ACC112 (cell line): Measurements from ENCODE around the gene PCDHGB6.
"Not testable (repeated sequence)": the region's sequence is repeated elsewhere in the genome, so short reads cannot be mapped to it uniquely, and the experiment has no call there.

Experiments
- H2AFZ ChIP-seq: fragments of 200-600 bp; sonication (generic); one replicate; pipeline ENCODE4 v1.6.0; 2017; ENCODE audit warnings: antibody characterized with exemption, low read length; ENCODE audit not compliant: unreplicated experiment
- H3K27ac ChIP-seq: fragments of 200-600 bp; sonication (generic); 2 replicates; pipeline ENCODE4 v1.5.1; 2014; ENCODE audit warnings: low read depth, mild to moderate bottlenecking, antibody characterized with exemption, low read length, moderate library complexity
- H3K27me3 ChIP-seq: fragments of 200-600 bp; sonication (generic); 2 replicates; pipeline ENCODE4 v1.6.1; 2014; ENCODE audit warnings: mild to moderate bottlenecking, antibody characterized with exemption, low read length, moderate library complexity, mixed read lengths; ENCODE audit not compliant: insufficient read depth
- H3K36me3 ChIP-seq: fragments of 200-600 bp; sonication (generic); 2 replicates; pipeline ENCODE4 v1.6.1; 2016; ENCODE audit warnings: mild to moderate bottlenecking, antibody characterized with exemption, low read length, moderate library complexity, mixed read lengths; ENCODE audit not compliant: insufficient read depth
- H3K4me1 ChIP-seq: fragments of 200-600 bp; sonication (generic); one replicate; pipeline ENCODE4 v1.6.1; 2016; ENCODE audit warnings: low read length, mixed read lengths; ENCODE audit not compliant: insufficient read depth, unreplicated experiment, control insufficient read depth
- H3K4me3 ChIP-seq: fragments of 200-600 bp; sonication (generic); 2 replicates; pipeline ENCODE4 v1.5.1; 2014; ENCODE audit warnings: mild to moderate bottlenecking, low read depth, low read length
- H3K79me2 ChIP-seq: fragments of 200-600 bp; sonication (generic); one replicate; pipeline ENCODE4 v1.6.0; 2016; ENCODE audit warnings: low read length; ENCODE audit not compliant: control insufficient read depth, unreplicated experiment, insufficient read depth

The PCDHGB6 gene

GRCh38 chr5:141373673-141374317 lies 34.0 kb upstream of the PCDHGB6 start, which contains the start of gene PCDHGA6:
Gene PCDHGA6 (plus strand): TSS chr5:141373891. CDS start chr5:141374084, 193 bp downstream.
- Histone ChIP-seq H3K79me2 (no peaks in the 10 kb centered on the region), H3K27me3 (peaks cover 72% of the 10 kb centered on the region), H3K27ac (no peak within 1 kb of the TSS), H3K36me3 (no peaks in the 10 kb centered on the region), H3K4me1 (no peaks in the 10 kb centered on the region), H2AFZ (no peak within 1 kb of the TSS), H3K4me3 (peak within 1 kb of the TSS; percentile 67)

GRCh38 chr5:141374627-141375026 lies 33.2 kb upstream of the PCDHGB6 start:
- H2AFZ ChIP-seq: no peak overlapping the region
- no peak overlapping the region for H3K27ac ChIP-seq
- H3K36me3 ChIP-seq: no peaks in the 10 kb centered on the region
- no peaks in the 10 kb centered on the region for H3K4me1 ChIP-seq
- no peaks in the 10 kb centered on the region for H3K79me2 ChIP-seq
- H3K27me3 ChIP-seq: peaks cover 74% of the 10 kb centered on the region
- peak overlapping the region; percentile 67; the same call in 1 of the 2 replicates for H3K4me3 ChIP-seq

- H3K36me3 ChIP-seq, H3K79me2 ChIP-seq, H3K4me1 ChIP-seq, H2AFZ ChIP-seq, H3K4me3 ChIP-seq, H3K27ac ChIP-seq: not testable (repeated sequence)
- H3K27me3 ChIP-seq: peaks cover 74% of the 10 kb centered on the region
These were observed 32.2 kb upstream of the PCDHGB6 start for GRCh38 chr5:141375444-141376155.

GRCh38 chr5:141382469-141383294 lies 25.1 kb upstream of the PCDHGB6 start, which contains the start of gene PCDHGA7:
Gene PCDHGA7 (plus strand): TSS chr5:141382742. CDS start chr5:141382900, 158 bp downstream.
- H3K79me2 ChIP-seq: no peaks in the 10 kb centered on the region
- H3K4me1 ChIP-seq: no peaks in the 10 kb centered on the region
- peak within 1 kb of the TSS; percentile 67 for H3K4me3 ChIP-seq
- no peaks in the 10 kb centered on the region for H3K36me3 ChIP-seq
- H2AFZ ChIP-seq: no peak within 1 kb of the TSS
- peaks cover 80% of the 10 kb centered on the region for H3K27me3 ChIP-seq
- H3K27ac ChIP-seq: no peak within 1 kb of the TSS

GRCh38 chr5:141383345-141383744 lies 24.5 kb upstream of the PCDHGB6 start:
- no peak overlapping the region for H2AFZ ChIP-seq

GRCh38 chr5:141384471-141385267 lies 23.2 kb upstream of the PCDHGB6 start:
- H3K4me1 ChIP-seq: no peaks in the 10 kb centered on the region
- H3K27me3 ChIP-seq: peaks cover 84% of the 10 kb centered on the region
- H2AFZ ChIP-seq: no peak overlapping the region
- no peak overlapping the region for H3K4me3 ChIP-seq
- no peaks in the 10 kb centered on the region for H3K36me3 ChIP-seq
- H3K27ac ChIP-seq: no peak overlapping the region
- no peaks in the 10 kb centered on the region for H3K79me2 ChIP-seq

More at GRCh38 chr5:141383345-141383744, 24.5 kb upstream of the PCDHGB6 start:
- Histone ChIP-seq H3K36me3 (no peaks in the 10 kb centered on the region), H3K27ac (no peak overlapping the region), H3K27me3 (peaks cover 83% of the 10 kb centered on the region), H3K4me3 (no peak overlapping the region), H3K4me1 (no peaks in the 10 kb centered on the region), H3K79me2 (no peaks in the 10 kb centered on the region)

GRCh38 chr5:141387557-141388311 lies 20.1 kb upstream of the PCDHGB6 start, which contains the start of gene PCDHGB4:
Gene PCDHGB4 (plus strand): TSS chr5:141387698. CDS start chr5:141387885, 187 bp downstream.
- peak within 1 kb of the TSS; percentile 56 for H3K4me3 ChIP-seq
- H3K27ac ChIP-seq, H3K4me1 ChIP-seq, H2AFZ ChIP-seq, H3K79me2 ChIP-seq, H3K36me3 ChIP-seq: not testable (repeated sequence)
- H3K27me3 ChIP-seq: peaks cover 88% of the 10 kb centered on the region

GRCh38 chr5:141388661-141389060 lies 19.2 kb upstream of the PCDHGB6 start:
- Histone ChIP-seq H3K4me1 (no peaks in the 10 kb centered on the region), H3K36me3 (no peaks in the 10 kb centered on the region), H3K27me3 (peaks cover 88% of the 10 kb centered on the region), H3K79me2 (no peaks in the 10 kb centered on the region), H3K27ac (no peak overlapping the region), H2AFZ (no peak overlapping the region), H3K4me3 (peak overlapping the region; percentile 36; the same call in 1 of the 2 replicates)

GRCh38 chr5:141389153-141390042 lies 18.4 kb upstream of the PCDHGB6 start:
- Histone ChIP-seq H3K27ac (no peak overlapping the region), H3K27me3 (peaks cover 87% of the 10 kb centered on the region), H3K4me1 (no peaks in the 10 kb centered on the region), H3K4me3 (no peak overlapping the region), H2AFZ (no peak overlapping the region), H3K79me2 (no peaks in the 10 kb centered on the region), H3K36me3 (no peaks in the 10 kb centered on the region)
